Measurements from ENCODE around the gene ZNF438.

The ZNF438 gene

DNA sequence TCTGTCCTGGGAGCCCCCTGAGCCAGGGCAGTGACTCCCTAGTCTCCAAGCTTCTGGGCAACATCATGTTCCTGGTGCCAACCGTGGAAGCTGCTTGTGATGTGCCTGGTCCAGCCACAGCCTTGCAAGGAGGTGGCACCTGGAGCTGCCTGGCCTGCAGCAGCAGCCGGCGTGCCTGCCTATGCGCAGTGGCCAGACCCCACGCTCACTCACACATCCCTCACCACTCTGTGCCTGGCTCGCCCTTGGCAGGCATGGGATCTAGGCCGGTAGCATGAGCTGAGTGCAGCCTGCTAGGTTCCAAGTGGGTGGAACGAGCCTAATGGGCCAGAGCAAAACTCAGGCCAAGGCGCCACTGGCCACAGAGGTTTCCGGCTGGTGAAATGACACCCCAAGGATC, 184.0 kb downstream of the ZNF438 start:
- no peak for DNase-seq
- H4K20me1 ChIP-seq (ENCODE audit: insufficient read depth, low read length), result no peaks in the 10 kb centered on the region
- peaks cover 5% of the 10 kb centered on the region for H3K9me3 ChIP-seq (ENCODE audit: insufficient read depth, low read length, severe bottlenecking)
- H3K79me2 ChIP-seq (ENCODE audit: insufficient read depth, low read length), result no peaks in the 10 kb centered on the region
- peaks cover 6% of the 10 kb centered on the region; the same call in 1 of the 2 replicates for H3K36me3 ChIP-seq (ENCODE audit: insufficient read depth, low read length)
- TF ChIP-seq, protein P1, sequence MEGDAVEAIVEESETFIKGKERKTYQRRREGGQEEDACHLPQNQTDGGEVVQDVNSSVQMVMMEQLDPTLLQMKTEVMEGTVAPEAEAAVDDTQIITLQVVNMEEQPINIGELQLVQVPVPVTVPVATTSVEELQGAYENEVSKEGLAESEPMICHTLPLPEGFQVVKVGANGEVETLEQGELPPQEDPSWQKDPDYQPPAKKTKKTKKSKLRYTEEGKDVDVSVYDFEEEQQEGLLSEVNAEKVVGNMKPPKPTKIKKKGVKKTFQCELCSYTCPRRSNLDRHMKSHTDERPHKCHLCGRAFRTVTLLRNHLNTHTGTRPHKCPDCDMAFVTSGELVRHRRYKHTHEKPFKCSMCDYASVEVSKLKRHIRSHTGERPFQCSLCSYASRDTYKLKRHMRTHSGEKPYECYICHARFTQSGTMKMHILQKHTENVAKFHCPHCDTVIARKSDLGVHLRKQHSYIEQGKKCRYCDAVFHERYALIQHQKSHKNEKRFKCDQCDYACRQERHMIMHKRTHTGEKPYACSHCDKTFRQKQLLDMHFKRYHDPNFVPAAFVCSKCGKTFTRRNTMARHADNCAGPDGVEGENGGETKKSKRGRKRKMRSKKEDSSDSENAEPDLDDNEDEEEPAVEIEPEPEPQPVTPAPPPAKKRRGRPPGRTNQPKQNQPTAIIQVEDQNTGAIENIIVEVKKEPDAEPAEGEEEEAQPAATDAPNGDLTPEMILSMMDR (IDR thresholded peaks at IDR 0.05; ENCODE audit: borderline replicate concordance, extremely low read depth, low read length, poor library complexity, severe bottlenecking), result no peak
- TF ChIP-seq EZH2 (IDR thresholded peaks at IDR 0.05; ENCODE audit: borderline replicate concordance, low read depth, low read length, severe bottlenecking), result no peak
- H3K4me3 ChIP-seq (ENCODE audit: low read depth in 1 of 2, low read length in 2 of 2), result no peak overlapping the region
- no peak overlapping the region for H2AFZ ChIP-seq (ENCODE audit: low read depth, low read length)
- no peaks in the 10 kb centered on the region for H3K4me1 ChIP-seq (ENCODE audit: insufficient read depth, low read length)
- H3K4me2 ChIP-seq (ENCODE audit: insufficient read depth, low read length), result no peak overlapping the region
- no peaks in the 10 kb centered on the region for H3K27me3 ChIP-seq (ENCODE audit: insufficient read depth, low read length, poor library complexity)
- no peak for ATAC-seq (ENCODE audit: insufficient read depth, low read depth)
- H3K27ac ChIP-seq (ENCODE audit: low read length), result no peak overlapping the region
- no peak overlapping the region for H3K9ac ChIP-seq (ENCODE audit: low read depth, low read length)

DNA sequence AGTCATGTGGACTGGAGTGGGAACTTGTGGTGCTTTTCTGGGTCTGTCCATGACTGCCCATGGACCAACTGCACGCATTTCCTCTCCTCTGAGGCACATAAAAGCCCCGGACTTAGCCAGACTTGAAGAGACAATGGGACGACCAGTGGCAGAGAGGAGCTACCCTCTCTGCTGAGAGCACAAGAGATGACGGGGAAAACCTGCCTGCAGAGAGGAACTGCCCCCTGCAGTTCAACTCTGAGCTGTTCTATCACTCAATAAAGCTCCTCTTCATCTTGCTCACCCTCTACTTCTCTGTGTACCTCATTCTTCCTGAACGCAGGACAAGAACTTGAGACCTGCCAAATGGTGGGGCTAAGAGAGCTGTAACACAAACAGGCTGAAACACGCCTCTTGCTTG, 184.5 kb downstream of the ZNF438 start:
- Histone ChIP-seq H3K36me3 (ENCODE audit: insufficient read depth, low read length) (peaks cover 6% of the 10 kb centered on the region; the same call in 1 of the 2 replicates), H3K9me3 (ENCODE audit: insufficient read depth, low read length, severe bottlenecking) (peaks cover 5% of the 10 kb centered on the region), H3K27me3 (ENCODE audit: insufficient read depth, low read length, poor library complexity) (no peaks in the 10 kb centered on the region), H2AFZ (ENCODE audit: low read depth, low read length) (no peak overlapping the region), H3K27ac (ENCODE audit: low read length) (no peak overlapping the region), H3K9ac (ENCODE audit: low read depth, low read length) (no peak overlapping the region), H4K20me1 (ENCODE audit: insufficient read depth, low read length) (no peaks in the 10 kb centered on the region), H3K4me1 (ENCODE audit: insufficient read depth, low read length) (no peaks in the 10 kb centered on the region), H3K4me3 (ENCODE audit: low read depth in 1 of 2, low read length in 2 of 2) (no peak overlapping the region), H3K79me2 (ENCODE audit: insufficient read depth, low read length) (no peaks in the 10 kb centered on the region), H3K4me2 (ENCODE audit: insufficient read depth, low read length) (no peak overlapping the region)
- no peak for DNase-seq
- TF ChIP-seq EZH2 (IDR thresholded peaks at IDR 0.05; ENCODE audit: borderline replicate concordance, low read depth, low read length, severe bottlenecking), result no peak
- TF ChIP-seq, protein P1 (IDR thresholded peaks at IDR 0.05; ENCODE audit: borderline replicate concordance, extremely low read depth, low read length, poor library complexity, severe bottlenecking), result no peak
- no peak for ATAC-seq (ENCODE audit: insufficient read depth, low read depth)

DNA sequence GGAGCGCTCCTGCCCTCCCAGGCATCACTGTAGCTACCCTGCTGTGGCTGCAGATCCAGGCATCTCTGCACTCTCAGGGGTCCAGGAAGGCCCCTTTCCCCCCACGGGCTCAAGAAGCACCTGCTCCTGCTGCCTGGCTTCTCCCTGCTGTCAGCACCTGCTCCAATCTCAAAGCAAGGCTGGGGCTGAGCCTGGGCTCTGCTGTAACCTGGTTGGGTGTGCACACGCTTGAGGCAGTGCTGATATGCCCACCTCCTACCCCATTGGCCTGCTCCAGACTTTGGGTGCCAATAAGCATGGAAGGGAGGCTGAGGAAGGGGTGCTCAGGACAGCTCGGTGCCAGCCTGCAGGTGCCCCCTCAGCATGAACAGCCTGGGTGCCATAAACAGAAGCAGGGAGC, 185.0 kb downstream of the ZNF438 start:
- H3K4me1 ChIP-seq (ENCODE audit: insufficient read depth, low read length), result no peaks in the 10 kb centered on the region
- H3K9me3 ChIP-seq (ENCODE audit: insufficient read depth, low read length, severe bottlenecking), result peaks cover 5% of the 10 kb centered on the region
- H3K79me2 ChIP-seq (ENCODE audit: insufficient read depth, low read length), result no peaks in the 10 kb centered on the region
- no peak overlapping the region for H3K4me3 ChIP-seq (ENCODE audit: low read depth in 1 of 2, low read length in 2 of 2)
- no peak overlapping the region for H3K9ac ChIP-seq (ENCODE audit: low read depth, low read length)
- no peak overlapping the region for H3K27ac ChIP-seq (ENCODE audit: low read length)
- TF ChIP-seq, protein P1 (IDR thresholded peaks at IDR 0.05; ENCODE audit: borderline replicate concordance, extremely low read depth, low read length, poor library complexity, severe bottlenecking), result no peak
- no peak for TF ChIP-seq EZH2 (IDR thresholded peaks at IDR 0.05; ENCODE audit: borderline replicate concordance, low read depth, low read length, severe bottlenecking)
- no peak overlapping the region for H2AFZ ChIP-seq (ENCODE audit: low read depth, low read length)
- H3K4me2 ChIP-seq (ENCODE audit: insufficient read depth, low read length), result no peak overlapping the region
- no peak for DNase-seq
- no peak for ATAC-seq (ENCODE audit: insufficient read depth, low read depth)
- peaks cover 6% of the 10 kb centered on the region; the same call in 1 of the 2 replicates for H3K36me3 ChIP-seq (ENCODE audit: insufficient read depth, low read length)
- no peaks in the 10 kb centered on the region for H4K20me1 ChIP-seq (ENCODE audit: insufficient read depth, low read length)
- no peaks in the 10 kb centered on the region for H3K27me3 ChIP-seq (ENCODE audit: insufficient read depth, low read length, poor library complexity)

DNA sequence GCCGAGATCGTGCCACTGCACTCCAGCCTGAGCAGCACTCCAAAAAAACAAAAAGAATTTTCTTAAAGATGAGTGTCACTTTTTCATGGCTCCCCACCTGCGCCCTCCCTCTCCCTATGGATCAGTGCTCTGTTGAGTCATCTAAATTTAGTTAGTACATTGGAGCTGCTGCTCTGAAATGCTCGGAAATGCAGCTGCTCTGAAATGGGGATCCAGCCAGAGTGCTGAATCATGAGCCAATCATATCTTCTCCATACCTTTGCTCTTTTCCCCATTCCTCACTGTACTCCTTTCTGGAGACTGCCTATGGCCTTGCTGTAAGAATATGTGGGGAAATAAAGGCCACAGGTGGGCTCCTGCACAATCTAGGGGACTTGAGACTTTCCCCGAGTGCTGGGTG, 188.8 kb downstream of the ZNF438 start:
- Histone ChIP-seq H3K79me2 (ENCODE audit: insufficient read depth, low read length) (no peaks in the 10 kb centered on the region), H3K4me2 (ENCODE audit: insufficient read depth, low read length) (no peak overlapping the region), H4K20me1 (ENCODE audit: insufficient read depth, low read length) (no peaks in the 10 kb centered on the region), H3K27ac (ENCODE audit: low read length) (no peak overlapping the region), H3K9me3 (ENCODE audit: insufficient read depth, low read length, severe bottlenecking) (peaks cover 3% of the 10 kb centered on the region), H3K36me3 (ENCODE audit: insufficient read depth, low read length) (no peaks in the 10 kb centered on the region), H3K9ac (ENCODE audit: low read depth, low read length) (no peak overlapping the region), H3K4me1 (ENCODE audit: insufficient read depth, low read length) (no peaks in the 10 kb centered on the region), H3K27me3 (ENCODE audit: insufficient read depth, low read length, poor library complexity) (no peaks in the 10 kb centered on the region), H3K4me3 (ENCODE audit: low read depth in 1 of 2, low read length in 2 of 2) (no peak overlapping the region), H2AFZ (ENCODE audit: low read depth, low read length) (no peak overlapping the region)
- DNase-seq, result no peak
- ATAC-seq (ENCODE audit: insufficient read depth, low read depth), result no peak
- TF ChIP-seq EZH2 (IDR thresholded peaks at IDR 0.05; ENCODE audit: borderline replicate concordance, low read depth, low read length, severe bottlenecking), result no peak
- TF ChIP-seq, protein P1 (IDR thresholded peaks at IDR 0.05; ENCODE audit: borderline replicate concordance, extremely low read depth, low read length, poor library complexity, severe bottlenecking), result no peak
